Nephron (organoid): ENCODE results near the gene ZYG11B.
"Not testable (repeated sequence)": the region's sequence is repeated elsewhere in the genome, so short reads cannot be mapped to it uniquely, and the experiment has no call there.

Experiments used
- H3K27ac Mint-ChIP-seq, 3 experiments: 2 replicates each; pipeline ENCODE4 v1.8.0; 2020; ENCODE audit warnings: mixed read lengths in 3 of 3, mild to moderate bottlenecking in 2 of 3, moderate library complexity in 1 of 3
- H3K27me3 Mint-ChIP-seq: 2 replicates; pipeline ENCODE4 v1.8.0; 2021; ENCODE audit warnings: low read depth, mild to moderate bottlenecking, moderate library complexity, mixed read lengths
- H3K36me3 Mint-ChIP-seq: 2 replicates; pipeline ENCODE4 v1.8.0; 2020; ENCODE audit warnings: low read depth, mixed read lengths
- H3K4me1 Mint-ChIP-seq: 2 replicates; pipeline ENCODE4 v1.8.0; 2020; ENCODE audit warnings: mixed read lengths
- H3K4me3 Mint-ChIP-seq, 3 experiments: 2 replicates each; pipeline ENCODE4 v1.8.0; 2020; ENCODE audit warnings: mild to moderate bottlenecking in 3 of 3, mixed read lengths in 3 of 3, moderate library complexity in 2 of 3
- H3K9me3 Mint-ChIP-seq: 2 replicates; pipeline ENCODE4 v1.8.0; 2020; ENCODE audit warnings: mixed read lengths
- CTCF ChIP-seq, 3 experiments: fragments of 200-600 bp; sonication (generic); IDR thresholded peaks; one replicate each; pipeline ENCODE4 v1.5.0; 2021; ENCODE audit warnings: antibody characterized with exemption in 3 of 3; ENCODE audit not compliant: unreplicated experiment in 3 of 3

Gene ZYG11B

GRCh38 chr1:52748119-52748518 lies 21.9 kb downstream of the ZYG11B start:
- Mint-ChIP-seq H3K27ac (no peak overlapping the region), H3K4me3 (no peak overlapping the region), H3K27me3 (no peaks in the 10 kb centered on the region), H3K4me1 (peaks cover 27% of the 10 kb centered on the region), H3K36me3 (peaks cover 12% of the 10 kb centered on the region), H3K9me3 (no peaks in the 10 kb centered on the region)
- TF ChIP-seq CTCF (IDR thresholded peaks at IDR 0.05; ENCODE audit: unreplicated experiment in 3 of 3): peak in 1 of 3 experiments; percentile 12

DNA sequence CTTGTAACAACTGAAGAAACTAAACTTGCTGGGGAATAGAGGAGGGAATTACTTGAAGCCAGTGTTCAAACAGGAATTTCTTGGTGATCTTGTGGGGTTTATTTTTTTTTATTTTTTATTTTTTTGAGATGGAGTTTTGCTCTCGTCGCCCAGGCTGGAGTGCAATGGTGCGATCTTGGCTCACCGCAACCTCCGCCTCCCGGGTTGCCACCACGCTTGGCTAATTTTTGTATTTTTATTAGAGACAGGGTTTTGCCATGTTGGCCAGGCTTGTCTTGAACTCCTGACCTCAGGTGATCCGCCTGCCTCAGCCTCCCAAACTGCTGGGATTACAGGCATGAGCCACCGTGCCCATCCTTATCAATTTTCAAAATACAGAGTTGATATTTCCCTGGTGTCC lies 23.2 kb downstream of the ZYG11B start:
- not testable (repeated sequence) for H3K36me3 Mint-ChIP-seq, H3K27me3 Mint-ChIP-seq, H3K9me3 Mint-ChIP-seq, H3K4me3 Mint-ChIP-seq
- Mint-ChIP-seq H3K27ac (peak overlapping the region; percentile 34 to 43 (median 38)), H3K4me1 (peaks cover 27% of the 10 kb centered on the region)

GRCh38 chr1:52750139-52750538 lies 23.9 kb downstream of the ZYG11B start:
- H3K4me3 Mint-ChIP-seq, H3K36me3 Mint-ChIP-seq, H3K9me3 Mint-ChIP-seq, H3K27ac Mint-ChIP-seq, H3K27me3 Mint-ChIP-seq: not testable (repeated sequence)
- peaks cover 27% of the 10 kb centered on the region for H3K4me1 Mint-ChIP-seq

DNA sequence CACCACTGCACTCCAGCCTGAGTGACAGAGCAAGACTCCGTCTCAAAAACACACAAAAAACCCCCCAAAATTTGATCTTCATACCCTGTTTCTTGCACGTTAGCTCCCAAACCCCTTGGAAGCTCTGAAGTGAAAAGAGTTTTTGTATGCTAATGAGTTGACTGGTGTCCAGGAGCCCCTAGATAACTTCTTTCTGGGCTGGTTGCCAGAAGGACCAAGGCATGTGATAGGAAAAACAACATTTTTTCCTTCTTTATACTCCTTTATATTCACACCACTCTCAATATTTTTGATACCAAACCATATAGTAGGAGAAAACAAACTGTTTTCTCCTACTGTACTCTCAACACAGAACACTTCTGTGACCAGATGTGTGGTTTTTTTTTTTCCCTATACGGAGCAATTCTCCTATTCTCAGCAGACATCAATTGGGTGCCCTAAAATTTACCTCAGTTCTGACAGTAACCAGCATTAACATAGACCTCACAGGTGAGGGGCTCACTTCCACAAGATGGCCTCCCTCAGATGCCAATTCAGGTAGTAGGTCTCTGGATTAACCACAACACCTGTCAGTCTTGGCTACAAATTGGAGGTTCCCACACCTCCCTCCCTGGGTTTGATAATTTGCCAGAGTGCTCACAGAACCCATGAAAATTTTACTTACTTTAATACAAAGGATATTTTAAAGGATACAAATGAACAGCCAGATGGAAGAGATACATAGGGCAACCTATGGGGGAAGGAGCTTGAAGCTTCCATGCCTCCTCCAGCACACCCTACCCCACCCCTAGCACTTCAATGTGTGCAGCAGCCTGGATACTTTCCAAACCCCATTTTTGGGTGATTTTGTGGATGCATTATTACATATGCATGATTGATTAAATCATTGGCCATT lies 25.6 kb downstream of the ZYG11B start:
- Mint-ChIP-seq H3K9me3 (no peaks in the 10 kb centered on the region), H3K27me3 (no peaks in the 10 kb centered on the region), H3K4me1 (peaks cover 25% of the 10 kb centered on the region), H3K4me3 (no peak overlapping the region), H3K27ac (peak overlapping the region; percentile 60 to 68 (median 61)), H3K36me3 (peaks cover 14% of the 10 kb centered on the region)
- TF ChIP-seq CTCF (IDR thresholded peaks at IDR 0.05; ENCODE audit: unreplicated experiment in 3 of 3): no peak

DNA sequence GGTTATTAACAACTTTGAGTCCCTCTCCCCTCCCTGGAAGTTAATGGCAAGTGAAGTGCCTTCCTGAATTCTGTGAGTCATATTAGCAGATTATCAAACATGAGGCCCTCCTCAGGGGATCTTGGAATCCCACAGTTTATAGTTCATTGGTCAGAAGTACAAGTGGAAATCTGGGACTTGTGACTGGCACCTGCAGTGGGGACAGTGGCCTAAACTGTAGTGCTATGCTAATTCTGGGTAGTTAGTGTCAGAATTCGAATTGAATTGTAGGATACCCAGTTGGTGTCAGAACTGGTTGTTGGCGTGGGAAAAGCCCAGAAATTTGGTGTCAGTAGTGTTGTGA lies 26.2 kb downstream of the ZYG11B start:
- Mint-ChIP-seq H3K4me3 (no peak overlapping the region), H3K4me1 (peaks cover 21% of the 10 kb centered on the region), H3K27ac (peak overlapping the region; percentile 54 to 68 (median 60)), H3K9me3 (no peaks in the 10 kb centered on the region), H3K36me3 (peaks cover 15% of the 10 kb centered on the region), H3K27me3 (no peaks in the 10 kb centered on the region)
- no peak for TF ChIP-seq CTCF (IDR thresholded peaks at IDR 0.05; ENCODE audit: unreplicated experiment in 3 of 3)

DNA sequence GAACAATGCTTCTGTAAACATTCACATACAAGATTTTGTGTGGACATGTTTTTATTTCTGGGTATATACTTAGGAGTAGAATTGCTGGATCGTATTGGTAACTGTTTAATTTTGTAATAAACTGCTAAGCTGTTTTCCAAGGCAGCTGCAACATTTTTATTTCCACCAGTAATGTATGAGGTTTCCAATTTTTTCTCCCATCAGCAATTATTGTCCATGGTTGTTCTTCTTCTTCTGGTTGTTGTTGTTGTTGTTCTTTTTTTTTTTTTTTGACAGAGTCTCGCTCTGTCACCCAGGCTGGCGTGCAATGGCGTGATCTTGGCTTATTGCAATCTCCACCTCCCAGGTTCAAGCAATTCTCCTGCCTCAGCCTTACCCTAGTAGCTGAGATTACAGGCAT lies 26.9 kb downstream of the ZYG11B start:
- no peaks in the 10 kb centered on the region for H3K9me3 Mint-ChIP-seq
- H3K36me3 Mint-ChIP-seq: peaks cover 21% of the 10 kb centered on the region
- H3K4me1 Mint-ChIP-seq: peaks cover 19% of the 10 kb centered on the region
- H3K27me3 Mint-ChIP-seq: no peaks in the 10 kb centered on the region
- no peak overlapping the region for H3K27ac Mint-ChIP-seq
- TF ChIP-seq CTCF (IDR thresholded peaks at IDR 0.05; ENCODE audit: unreplicated experiment in 3 of 3): no peak
- H3K4me3 Mint-ChIP-seq: no peak overlapping the region

GRCh38 chr1:52756020-52756419 lies 29.8 kb downstream of the ZYG11B start:
- H3K36me3 Mint-ChIP-seq: peaks cover 25% of the 10 kb centered on the region
- no peaks in the 10 kb centered on the region for H3K27me3 Mint-ChIP-seq
- H3K27ac Mint-ChIP-seq: no peak overlapping the region
- no peak for TF ChIP-seq CTCF (IDR thresholded peaks at IDR 0.05; ENCODE audit: unreplicated experiment in 3 of 3)
- no peaks in the 10 kb centered on the region for H3K9me3 Mint-ChIP-seq
- no peak overlapping the region for H3K4me3 Mint-ChIP-seq
- peaks cover 13% of the 10 kb centered on the region for H3K4me1 Mint-ChIP-seq
